NCI-H2029 treated with DMSO at 0.1 percent for 48 hours (cell line): ENCODE results near the gene GRK1.

Experiments used
- DNase-seq: peaks from one replicate; lab custom pipeline; 2025; lab: John Stamatoyannopoulos, UW

The GRK1 gene

GRCh38 chr13:113729187-113730019 lies 62.4 kb downstream of the GRK1 start:
- no peak for DNase-seq

- no peak for DNase-seq
These were observed 63.3 kb downstream of the GRK1 start for GRCh38 chr13:113730258-113730691.

GRCh38 chr13:113730831-113731191 lies 63.8 kb downstream of the GRK1 start:
- no peak for DNase-seq

GRCh38 chr13:113731192-113732175 lies 64.5 kb downstream of the GRK1 start:
- no peak for DNase-seq

- DNase-seq, result no peak
These were observed 65.3 kb downstream of the GRK1 start for GRCh38 chr13:113732176-113732960.

- no peak for DNase-seq
These were observed 66.2 kb downstream of the GRK1 start for GRCh38 chr13:113732961-113733950.

GRCh38 chr13:113734099-113734825 lies 67.2 kb downstream of the GRK1 start:
- no peak for DNase-seq

GRCh38 chr13:113734826-113735125 lies 67.8 kb downstream of the GRK1 start:
- no peak for DNase-seq

- DNase-seq, result no peak
These were observed 68.2 kb downstream of the GRK1 start for GRCh38 chr13:113735194-113735593.

GRCh38 chr13:113735750-113736149 lies 68.7 kb downstream of the GRK1 start:
- no peak for DNase-seq

GRCh38 chr13:113736258-113736731 lies 69.3 kb downstream of the GRK1 start:
- no peak for DNase-seq

GRCh38 chr13:113737803-113738202 lies 70.8 kb downstream of the GRK1 start:
- no peak for DNase-seq

GRCh38 chr13:113739527-113740285 lies 72.7 kb downstream of the GRK1 start:
- DNase-seq, result no peak

- no peak for DNase-seq
These were observed 73.2 kb downstream of the GRK1 start for GRCh38 chr13:113740286-113740556.

GRCh38 chr13:113740661-113741060 lies 73.6 kb downstream of the GRK1 start:
- no peak for DNase-seq

- no peak for DNase-seq
These were observed 74.2 kb downstream of the GRK1 start for GRCh38 chr13:113741191-113741668.

- DNase-seq, result no peak
These were observed 75.0 kb downstream of the GRK1 start for GRCh38 chr13:113742000-113742441.

- DNase-seq, result no peak
These were observed 75.6 kb downstream of the GRK1 start for GRCh38 chr13:113742445-113743120.
